ENCODE data around the gene NECAP2. TPM values are rescaled to one million over a fixed set of nuclear protein-coding genes. Genes with fewer than 3 reads are reported as not detected.

NECAP2 gene
- total RNA-seq, 2 experiments from 2014 or later: 53.1 to 54.7 TPM

GRCh38 chr1:16434501-16434900 lies 6.0 kb upstream of the NECAP2 start:
- intact Hi-C loops (cut with micrococcal nuclease): no loop called here
- Mint-ChIP-seq H3K4me1 (ENCODE audit: low read depth) (peaks cover 2% of the 10 kb centered on the region), H3K27me3 (peaks cover 2% of the 10 kb centered on the region), H3K36me3 (ENCODE audit: low read depth) (no peaks in the 10 kb centered on the region), H3K4me3 (no peak overlapping the region), H3K9me3 (no peaks in the 10 kb centered on the region), H3K27ac (no peak overlapping the region)
- peak; percentile 13 for ATAC-seq
- ChIA-PET CTCF (interaction anchor here (0.7 to 1.4 kb wide), 2 partner anchors 10 to 85 kb away, joined by 3 to 4 read pairs; no protein-coding TSS in a partner anchor), POLR2A (interaction anchor here (0.6 to 0.9 kb wide), 3 partner anchors 10 to 202 kb away, joined by 3 read pairs; no protein-coding TSS in a partner anchor)
- TF ChIP-seq CTCF (IDR thresholded peaks at IDR 0.05): no peak
- no peak for DNase-seq

- CTCF ChIA-PET: no interaction called here
- DNase-seq (peak; percentile 36), ATAC-seq (no peak)
- no peak for TF ChIP-seq CTCF (IDR thresholded peaks at IDR 0.05)
- intact Hi-C loops (cut with micrococcal nuclease): no loop called here
- no peak within 1 kb of the TSS for H3K4me3 Mint-ChIP-seq
- POLR2A ChIA-PET: no interaction called here
- H3K36me3 Mint-ChIP-seq (ENCODE audit: low read depth): peaks cover 5% of the 10 kb centered on the region
- peaks cover 2% of the 10 kb centered on the region for H3K27me3 Mint-ChIP-seq
- peaks cover 14% of the 10 kb centered on the region for H3K4me1 Mint-ChIP-seq (ENCODE audit: low read depth)
- H3K9me3 Mint-ChIP-seq: no peaks in the 10 kb centered on the region
- H3K27ac Mint-ChIP-seq: no peak within 1 kb of the TSS
Measured at GRCh38 chr1:16436946-16437474, 3.5 kb upstream of the NECAP2 start, which contains the start of gene SPATA21. TSS of gene SPATA21 (minus strand) at chr1:16437424. CDS start at chr1:16431371, 6,053 bp downstream.

DNA sequence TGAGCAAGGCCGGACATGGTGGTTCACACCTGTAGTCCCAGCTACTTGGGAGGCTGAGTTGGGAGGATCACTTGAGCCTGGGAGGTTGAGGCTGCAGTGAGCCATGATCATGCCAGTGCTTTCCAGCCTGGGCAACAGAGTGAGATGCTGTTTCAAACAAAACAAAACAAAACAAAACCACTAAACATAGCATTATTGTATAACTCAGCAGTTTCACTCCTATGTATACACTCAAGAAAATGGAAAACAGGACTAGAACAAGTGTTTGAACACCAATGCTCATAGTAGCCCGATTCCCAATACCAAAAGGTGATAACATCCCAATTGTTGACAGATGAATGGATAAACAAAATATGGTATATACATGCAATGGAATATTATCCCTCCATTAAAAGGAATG lies 2.0 kb upstream of the NECAP2 start:
- peaks cover 7% of the 10 kb centered on the region for H3K36me3 Mint-ChIP-seq (ENCODE audit: low read depth)
- ChIA-PET POLR2A (interaction anchor here (3.0 kb wide), 1 partner anchor 71 kb away, joined by 12 read pairs; the partner anchor contains the start of gene SZRD1), CTCF (no interaction called here)
- intact Hi-C loops (cut with micrococcal nuclease): no loop called here
- ATAC-seq: no peak
- peaks cover 23% of the 10 kb centered on the region for H3K4me1 Mint-ChIP-seq (ENCODE audit: low read depth)
- TF ChIP-seq CTCF (IDR thresholded peaks at IDR 0.05): no peak
- DNase-seq: no peak
- H3K27ac Mint-ChIP-seq: no peak overlapping the region
- no peaks in the 10 kb centered on the region for H3K27me3 Mint-ChIP-seq
- no peaks in the 10 kb centered on the region for H3K9me3 Mint-ChIP-seq
- H3K4me3 Mint-ChIP-seq: no peak overlapping the region

- no peak for TF ChIP-seq CTCF (IDR thresholded peaks at IDR 0.05)
- peaks cover 26% of the 10 kb centered on the region for H3K4me1 Mint-ChIP-seq (ENCODE audit: low read depth)
- CTCF ChIA-PET: interaction anchor here (2.0 to 2.1 kb wide), 2 partner anchors 11 to 19 kb away, joined by 7 to 10 read pairs; no protein-coding TSS in a partner anchor
- no peaks in the 10 kb centered on the region for H3K9me3 Mint-ChIP-seq
- DNase-seq (no peak), ATAC-seq (no peak)
- H3K27ac Mint-ChIP-seq: no peak overlapping the region
- POLR2A ChIA-PET: interaction anchor here (3.0 kb wide), 1 partner anchor 71 kb away, joined by 12 read pairs; the partner anchor contains the start of gene SZRD1
- no peaks in the 10 kb centered on the region for H3K27me3 Mint-ChIP-seq
- no peak overlapping the region for H3K4me3 Mint-ChIP-seq
- H3K36me3 Mint-ChIP-seq (ENCODE audit: low read depth): peaks cover 10% of the 10 kb centered on the region
- intact Hi-C loops (cut with micrococcal nuclease): no loop called here
Measured at GRCh38 chr1:16438924-16439323, 1.6 kb upstream of the NECAP2 start.

DNA sequence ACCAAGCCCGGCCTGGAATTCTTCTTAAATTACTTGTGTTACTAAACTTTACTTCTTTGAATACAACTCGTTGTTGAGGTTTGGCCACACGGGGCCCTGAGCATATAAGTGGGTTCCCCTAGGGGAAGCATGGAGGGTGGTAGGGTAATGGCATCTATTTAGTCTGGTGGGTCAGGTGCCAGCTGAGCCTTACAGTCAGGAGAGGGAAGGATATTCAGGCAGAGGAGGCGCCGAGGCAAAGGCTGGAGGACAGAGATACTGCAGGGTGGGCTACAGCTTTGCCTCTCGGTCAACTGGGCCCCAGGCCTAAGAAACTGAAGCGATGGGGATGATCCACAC lies 424 bp upstream of the NECAP2 start:
- ATAC-seq: peak; percentile 32
- intact Hi-C loops (cut with micrococcal nuclease): no loop called here
- H3K9me3 Mint-ChIP-seq: no peaks in the 10 kb centered on the region

More for the DNA sequence above, 424 bp upstream of the NECAP2 start:
- no peak for DNase-seq
- ChIA-PET CTCF (interaction anchor here (0.9 to 2.1 kb wide), 19 partner anchors 9 to 93 kb away, joined by 3 to 20 read pairs (median 6); partner anchors contain the start of gene FBXO42), POLR2A (interaction anchor here (0.8 to 3.3 kb wide), 14 partner anchors 9 to 206 kb away, joined by 3 to 12 read pairs (median 4); partner anchors contain the start of genes NBPF1, RNU1-1 and SZRD1)
- peaks cover 15% of the 10 kb centered on the region for H3K36me3 Mint-ChIP-seq (ENCODE audit: low read depth)
- no peaks in the 10 kb centered on the region for H3K27me3 Mint-ChIP-seq
- peak overlapping the region; percentile 88 for H3K4me3 Mint-ChIP-seq
- TF ChIP-seq CTCF (IDR thresholded peaks at IDR 0.05): no peak
- peaks cover 31% of the 10 kb centered on the region for H3K4me1 Mint-ChIP-seq (ENCODE audit: low read depth)
- peak overlapping the region; percentile 86 for H3K27ac Mint-ChIP-seq

All from activated CD8-positive, alpha-beta T cell treated with anti-CD3 and anti-CD28 coated beads for 36 hours (primary cell).